HEK293T (cell line): ENCODE data around the gene SORCS3.

Experiments
- CTCF ChIA-PET: fragments of 350-600 bp; formaldehyde crosslinking; extraction: SDS; loops from one replicate; lab custom pipeline; 2021; ENCODE audit warnings: antibody characterized with exemption, inconsistent platforms; lab: Yijun Ruan, JAX
- POLR2A ChIA-PET: fragments of 350-600 bp; formaldehyde crosslinking; extraction: SDS; loops from one replicate; lab custom pipeline; 2020; ENCODE audit warnings: antibody characterized with exemption, inconsistent platforms; lab: Yijun Ruan, JAX
- DNase-seq: peaks from one replicate; pipeline ENCODE4 v3.0.0; 2012; ENCODE audit warnings: mixed read lengths; ENCODE audit errors: extremely low spot score
- ARNT ChIP-seq: fragments of 450-650 bp; IDR thresholded peaks from 2 replicates; pipeline ENCODE4 v1.6.1; 2017; ENCODE audit warnings: mild to moderate bottlenecking
- BHLHE40 ChIP-seq: fragments of 450-650 bp; IDR thresholded peaks from 2 replicates; pipeline ENCODE4 v1.6.1; 2016; ENCODE audit warnings: mild to moderate bottlenecking, moderate library complexity, borderline replicate concordance
- CTBP1 ChIP-seq: fragments of 450-650 bp; IDR thresholded peaks from 2 replicates; pipeline ENCODE4 v1.6.1; 2016; ENCODE audit warnings: borderline replicate concordance
- ELF4 ChIP-seq: fragments of 450-650 bp; IDR thresholded peaks from 2 replicates; pipeline ENCODE4 v1.6.1; 2017; ENCODE audit warnings: antibody characterized with exemption
- FOXA1 ChIP-seq: fragments of 450-650 bp; IDR thresholded peaks from 2 replicates; pipeline ENCODE4 v1.6.1; 2016; ENCODE audit warnings: mild to moderate bottlenecking
- FOXK2 ChIP-seq: fragments of 450-650 bp; IDR thresholded peaks from 2 replicates; pipeline ENCODE4 v1.6.1; 2016; ENCODE audit warnings: mild to moderate bottlenecking
- FOXM1 ChIP-seq: fragments of 450-650 bp; IDR thresholded peaks from 2 replicates; pipeline ENCODE4 v1.6.1; 2017; ENCODE audit warnings: mild to moderate bottlenecking, borderline replicate concordance
- HDGF ChIP-seq: fragments of 450-650 bp; IDR thresholded peaks from 2 replicates; pipeline ENCODE4 v1.6.1; 2017; ENCODE audit warnings: antibody characterized with exemption, borderline replicate concordance
- L3MBTL2 ChIP-seq: fragments of 450-650 bp; conservative IDR thresholded peaks from 2 replicates; pipeline ENCODE4 v1.6.1; 2016; ENCODE audit warnings: mild to moderate bottlenecking
- LEF1 ChIP-seq: fragments of 450-650 bp; IDR thresholded peaks from 2 replicates; pipeline ENCODE4 v1.6.1; 2017; ENCODE audit warnings: mild to moderate bottlenecking, borderline replicate concordance
- NFRKB ChIP-seq: fragments of 450-650 bp; IDR thresholded peaks from 2 replicates; pipeline ENCODE4 v1.6.1; 2016; ENCODE audit warnings: mild to moderate bottlenecking, moderate library complexity
- PKNOX1 ChIP-seq: fragments of 450-650 bp; IDR thresholded peaks from 2 replicates; pipeline ENCODE4 v1.6.1; 2016
- SP1 ChIP-seq: fragments of 450-650 bp; IDR thresholded peaks from 2 replicates; pipeline ENCODE4 v1.6.1; 2017
- SUZ12 ChIP-seq: fragments of 450-650 bp; IDR thresholded peaks from 2 replicates; pipeline ENCODE4 v1.6.1; 2016; ENCODE audit warnings: mild to moderate bottlenecking
- TARDBP ChIP-seq: fragments of 450-650 bp; IDR thresholded peaks from 2 replicates; pipeline ENCODE4 v1.6.1; 2016
- ZNF384 ChIP-seq: fragments of 450-650 bp; IDR thresholded peaks from 2 replicates; pipeline ENCODE4 v1.6.1; 2016

Gene SORCS3

DNA sequence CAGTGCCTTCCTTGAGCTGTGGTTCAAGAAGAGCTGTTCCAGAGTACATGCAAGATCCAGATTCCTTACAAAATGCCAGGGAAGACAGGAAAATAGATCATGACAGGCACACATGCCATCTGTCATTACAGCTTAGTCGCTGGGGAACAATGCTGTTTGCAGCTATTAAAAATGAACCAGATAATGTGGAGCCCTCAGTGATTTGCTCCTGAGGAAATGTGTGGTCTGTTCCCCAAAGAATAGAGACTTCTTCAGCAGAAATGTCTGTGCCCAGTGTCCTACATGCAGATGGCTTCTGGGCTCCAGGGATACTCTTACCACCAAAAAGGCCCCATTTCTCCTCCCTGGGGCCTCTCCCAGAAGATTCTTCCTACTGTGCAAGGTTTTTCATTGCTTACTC lies 627.9 kb downstream of the SORCS3 start:
- no peak for DNase-seq
- TF ChIP-seq FOXM1 (no peak), SUZ12 (no peak), L3MBTL2 (no peak), ELF4 (no peak)
- POLR2A ChIA-PET, result no interaction called here
- CTCF ChIA-PET, result no interaction called here

- ChIA-PET CTCF (no interaction called here), POLR2A (no interaction called here)
- TF ChIP-seq PKNOX1, result no peak
- TF ChIP-seq ARNT, result no peak
- no peak for TF ChIP-seq TARDBP
- DNase-seq, result no peak
Observed at GRCh38 chr10:105269689-105270088, 628.6 kb downstream of the SORCS3 start.

GRCh38 chr10:105274556-105275070 lies 633.5 kb downstream of the SORCS3 start:
- DNase-seq, result no peak
- ChIA-PET CTCF (no interaction called here), POLR2A (no interaction called here)
- TF ChIP-seq TARDBP (no peak), L3MBTL2 (no peak), NFRKB (no peak), FOXM1 (no peak), HDGF (no peak), LEF1 (no peak), ZNF384 (no peak), ARNT (no peak), PKNOX1 (no peak), BHLHE40 (no peak), SP1 (no peak), CTBP1 (no peak), ELF4 (no peak), FOXA1 (no peak), SUZ12 (no peak), FOXK2 (no peak)

GRCh38 chr10:105278439-105278838 lies 637.3 kb downstream of the SORCS3 start:
- TF ChIP-seq ZNF384 (no peak), FOXK2 (no peak), SUZ12 (no peak), LEF1 (no peak)
- CTCF ChIA-PET, result no interaction called here
- POLR2A ChIA-PET, result no interaction called here
- no peak for DNase-seq

- no peak for DNase-seq
- TF ChIP-seq FOXA1 (no peak), PKNOX1 (no peak), ELF4 (no peak), SP1 (no peak), BHLHE40 (no peak), TARDBP (no peak), ARNT (no peak), SUZ12 (no peak), HDGF (no peak), ZNF384 (no peak), FOXM1 (no peak), L3MBTL2 (no peak), NFRKB (no peak), LEF1 (no peak), CTBP1 (no peak), FOXK2 (no peak)
- CTCF ChIA-PET, result no interaction called here
- POLR2A ChIA-PET, result no interaction called here
Observed at GRCh38 chr10:105279101-105279500, 638.0 kb downstream of the SORCS3 start.

DNA sequence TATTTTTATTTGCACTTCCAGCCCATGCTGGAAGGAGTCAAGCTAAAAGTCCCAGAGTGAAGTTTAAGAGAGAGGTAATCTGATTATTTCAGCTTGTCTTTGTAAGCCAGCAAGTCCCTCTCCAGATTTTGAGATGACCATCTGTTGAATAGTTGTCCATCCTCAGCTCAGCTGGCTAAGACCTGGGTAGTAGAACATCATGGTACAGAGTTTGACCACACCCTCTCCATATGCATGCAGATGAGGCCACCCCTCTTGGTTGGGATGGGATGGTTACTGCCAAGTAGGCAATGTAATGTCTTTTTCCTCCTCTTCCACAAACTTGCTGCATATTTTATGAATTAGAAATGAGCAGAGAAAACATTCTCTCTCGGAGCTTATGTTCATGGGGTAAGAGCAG lies 639.8 kb downstream of the SORCS3 start:
- ChIA-PET CTCF (no interaction called here), POLR2A (no interaction called here)
- no peak for TF ChIP-seq SP1
- no peak for DNase-seq

DNA sequence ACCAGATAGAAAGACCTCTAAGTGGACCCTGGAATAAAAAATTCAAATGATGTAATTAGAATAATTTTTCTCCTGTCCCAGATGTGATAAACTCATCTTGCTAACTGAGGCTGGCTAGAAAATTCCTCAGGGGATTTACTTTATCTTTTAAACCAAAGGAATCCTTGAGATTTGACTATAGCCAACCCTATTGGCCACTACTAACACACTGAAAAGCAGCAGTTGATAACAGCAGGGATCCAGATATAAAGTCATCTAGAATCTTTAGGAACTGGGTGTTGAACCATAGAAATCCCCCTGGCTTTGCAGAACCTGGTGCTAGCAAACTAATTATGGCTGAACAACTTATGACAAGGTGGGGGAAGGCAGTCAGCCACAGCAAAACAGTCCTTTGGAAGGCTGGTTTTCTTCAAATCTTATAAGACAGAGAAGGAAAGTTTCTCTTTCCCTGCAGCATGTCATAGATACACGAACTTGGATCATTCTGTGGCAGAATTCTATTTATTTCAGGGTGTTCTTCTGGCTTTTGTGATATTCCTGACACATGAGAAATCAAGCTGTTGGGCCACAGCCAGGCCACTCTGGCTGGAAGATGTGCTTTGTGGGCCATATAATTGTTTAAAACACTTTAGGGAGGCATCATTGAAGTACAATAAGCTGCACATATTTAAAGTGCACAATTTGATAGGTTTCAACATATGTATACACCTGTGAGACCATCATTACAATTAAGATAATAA lies 643.6 kb downstream of the SORCS3 start:
- DNase-seq, result no peak
- CTCF ChIA-PET, result no interaction called here
- no peak for TF ChIP-seq L3MBTL2
- no peak for TF ChIP-seq NFRKB
- no peak for TF ChIP-seq FOXM1
- TF ChIP-seq SP1, result no peak
- no peak for TF ChIP-seq SUZ12
- POLR2A ChIA-PET, result no interaction called here

- POLR2A ChIA-PET, result no interaction called here
- CTCF ChIA-PET, result no interaction called here
Observed at GRCh38 chr10:105288026-105288425, 646.9 kb downstream of the SORCS3 start.

More at GRCh38 chr10:105288026-105288425, 646.9 kb downstream of the SORCS3 start:
- no peak for TF ChIP-seq SP1
- TF ChIP-seq SUZ12, result no peak
- TF ChIP-seq L3MBTL2, result no peak
- TF ChIP-seq ELF4, result no peak
- no peak for TF ChIP-seq LEF1
- TF ChIP-seq TARDBP, result no peak
- TF ChIP-seq PKNOX1, result no peak
- no peak for TF ChIP-seq FOXK2
- TF ChIP-seq ARNT, result no peak
- TF ChIP-seq ZNF384, result no peak
- no peak for TF ChIP-seq BHLHE40
- no peak for TF ChIP-seq FOXM1
- TF ChIP-seq HDGF, result no peak
- no peak for TF ChIP-seq CTBP1
- TF ChIP-seq NFRKB, result no peak
- no peak for TF ChIP-seq FOXA1
- no peak for DNase-seq
